GM19239 (cell line): ENCODE data around the gene NFE2L2.
"Not testable (repeated sequence)": the region's sequence is repeated elsewhere in the genome, so short reads cannot be mapped to it uniquely, and the experiment has no call there.

Source experiments
- DNase-seq: peaks from one replicate; pipeline ENCODE4 v3.0.0; 2011; ENCODE audit warnings: low spot score; ENCODE audit not compliant: insufficient read length
- FAIRE-seq: peaks from 2 replicates; lab custom pipeline; 2011; peaks lifted over from hg19 to GRCh38; lab: Jason Lieb, UNC

The NFE2L2 gene

GRCh38 chr2:177264693-177265587, at the start of gene NFE2L2:
TSS of gene NFE2L2 (minus strand) at chr2:177264727. CDS start at chr2:177264576, 151 bp downstream.
- peak; percentile 93 for FAIRE-seq
- peak; percentile 68 for DNase-seq

- no peak for DNase-seq
- FAIRE-seq = no peak
These were observed 49.7 kb upstream of the NFE2L2 start for GRCh38 chr2:177314194-177314593.

- no peak for FAIRE-seq
- no peak for DNase-seq
These were observed 48.7 kb upstream of the NFE2L2 start for GRCh38 chr2:177313162-177313781.

GRCh38 chr2:177312562-177312961, 48.0 kb upstream of the NFE2L2 start:
- no peak for DNase-seq
- no peak for FAIRE-seq

GRCh38 chr2:177309672-177310309, 45.3 kb upstream of the NFE2L2 start:
- FAIRE-seq, DNase-seq: not testable (repeated sequence)

GRCh38 chr2:177306550-177306949, 42.0 kb upstream of the NFE2L2 start:
- DNase-seq (no peak), FAIRE-seq (no peak)

- DNase-seq = no peak
- FAIRE-seq = no peak
These were observed 39.4 kb upstream of the NFE2L2 start for GRCh38 chr2:177303939-177304338.

GRCh38 chr2:177302552-177302951, 38.0 kb upstream of the NFE2L2 start:
- DNase-seq = no peak
- no peak for FAIRE-seq

GRCh38 chr2:177298191-177298590, 33.7 kb upstream of the NFE2L2 start:
- DNase-seq (no peak), FAIRE-seq (no peak)

GRCh38 chr2:177296040-177296439, 31.5 kb upstream of the NFE2L2 start:
- peak; percentile 81 for FAIRE-seq
- DNase-seq = no peak

- FAIRE-seq (no peak), DNase-seq (no peak)
These were observed 31.0 kb upstream of the NFE2L2 start for GRCh38 chr2:177295484-177295883.

GRCh38 chr2:177291701-177292100, 27.2 kb upstream of the NFE2L2 start:
- no peak for FAIRE-seq
- no peak for DNase-seq

GRCh38 chr2:177289824-177290628, 25.5 kb upstream of the NFE2L2 start:
- peak; percentile 90 for FAIRE-seq

GRCh38 chr2:177287814-177288213, 23.3 kb upstream of the NFE2L2 start:
- no peak for DNase-seq
- FAIRE-seq = no peak

More at GRCh38 chr2:177289824-177290628, 25.5 kb upstream of the NFE2L2 start:
- no peak for DNase-seq

GRCh38 chr2:177285892-177286715, 21.6 kb upstream of the NFE2L2 start:
- FAIRE-seq (no peak), DNase-seq (no peak)

GRCh38 chr2:177284531-177284930, 20.0 kb upstream of the NFE2L2 start:
- no peak for FAIRE-seq

GRCh38 chr2:177283906-177284305, 19.4 kb upstream of the NFE2L2 start:
- DNase-seq (no peak), FAIRE-seq (no peak)

More at GRCh38 chr2:177284531-177284930, 20.0 kb upstream of the NFE2L2 start:
- DNase-seq = no peak

GRCh38 chr2:177282787-177283572, 18.5 kb upstream of the NFE2L2 start:
- no peak for FAIRE-seq
- DNase-seq = no peak
